Hepatocyte (in vitro differentiated cells): ENCODE measurements around the gene TRIOBP. TPM values are rescaled to one million over a fixed set of nuclear protein-coding genes. Genes with fewer than 3 reads are reported as not detected.

Experiments
- DNase-seq: peaks from one replicate; pipeline ENCODE4 v3.0.0-alpha.2; 2016; ENCODE audit warnings: low spot score
- H2AFZ ChIP-seq: fragments of 200-600 bp; sonication (generic); 2 replicates; pipeline ENCODE4 v1.6.0; 2016; ENCODE audit warnings: antibody characterized with exemption, mild to moderate bottlenecking
- H3K27ac ChIP-seq: fragments of 200-600 bp; sonication (generic); 2 replicates; pipeline ENCODE4 v1.5.1; 2016; ENCODE audit warnings: mild to moderate bottlenecking
- H3K27me3 ChIP-seq: fragments of 200-600 bp; sonication (generic); 2 replicates; pipeline ENCODE4 v1.6.1; 2016
- H3K36me3 ChIP-seq: fragments of 200-600 bp; sonication (generic); replicated peaks from 2 replicates; pipeline ENCODE4 v1.5.1; 2016; ENCODE audit warnings: low read depth; ENCODE audit not compliant: insufficient read depth
- H3K4me1 ChIP-seq: fragments of 200-600 bp; sonication (generic); 2 replicates; pipeline ENCODE4 v1.5.1; 2016; ENCODE audit warnings: mild to moderate bottlenecking, moderate library complexity; ENCODE audit not compliant: insufficient read depth
- H3K4me2 ChIP-seq: fragments of 200-600 bp; sonication (generic); 2 replicates; pipeline ENCODE4 v1.6.0; 2016
- H3K4me3 ChIP-seq: fragments of 200-600 bp; sonication (generic); 2 replicates; pipeline ENCODE4 v1.5.1; 2016; ENCODE audit warnings: mild to moderate bottlenecking
- H3K79me2 ChIP-seq: fragments of 200-600 bp; sonication (generic); 2 replicates; pipeline ENCODE4 v1.6.0; 2017; ENCODE audit warnings: mild to moderate bottlenecking
- H3K9me2 ChIP-seq: fragments of 200-600 bp; sonication (generic); replicated peaks from 2 replicates; pipeline ENCODE4 v1.6.0; 2017; ENCODE audit warnings: mild to moderate bottlenecking; ENCODE audit not compliant: insufficient read depth
- H3K9me3 ChIP-seq: fragments of 200-600 bp; sonication (generic); 2 replicates; pipeline ENCODE4 v1.5.1; 2016; ENCODE audit warnings: low read depth, mild to moderate bottlenecking
- H4K20me1 ChIP-seq: fragments of 200-600 bp; sonication (generic); 2 replicates; pipeline ENCODE4 v1.6.0; 2016; ENCODE audit warnings: mild to moderate bottlenecking; ENCODE audit not compliant: insufficient read depth, poor library complexity, severe bottlenecking
- CTCF ChIP-seq: fragments of 200-600 bp; sonication (generic); IDR thresholded peaks from 2 replicates; pipeline ENCODE4 v1.5.1; 2016; ENCODE audit warnings: antibody characterized with exemption, mild to moderate bottlenecking; ENCODE audit not compliant: poor library complexity
- EZH2 ChIP-seq: fragments of 200-600 bp; sonication (generic); IDR thresholded peaks from 2 replicates; pipeline ENCODE4 v1.6.1; 2016; ENCODE audit warnings: antibody characterized with exemption, mild to moderate bottlenecking, borderline replicate concordance
- EZH2phosphoT487 ChIP-seq: fragments of 200-600 bp; sonication (generic); IDR thresholded peaks from one replicate; pipeline ENCODE4 v1.6.1; 2018; ENCODE audit warnings: antibody characterized with exemption, mild to moderate bottlenecking, low read depth, moderate library complexity; ENCODE audit not compliant: unreplicated experiment, severe bottlenecking
- WGBS: methylation state at CpG from one replicate; pipeline ENCODE4 v1.1.6; 2016; ENCODE audit warnings: low lambda C conversion rate; ENCODE audit errors: missing lambda C conversion rate; 5-methylcytosine and 5-hydroxymethylcytosine counted together
- polyA plus RNA-seq: library from polyadenylated mRNA; unstranded; fragments of >200 nt; fragmentation: Nextera tagmentation; extraction: Ambion mirVana; gene quantifications from 2 replicates; pipeline ENCODE4 v1.2.1, GENCODE V29; 2016
- total RNA-seq: library from RNA; depleted of rRNA; stranded (reverse); fragments of >200 nt; gene quantifications from 2 replicates; pipeline ENCODE4 v1.2.3, GENCODE V29; 2014

The TRIOBP gene
- total and polyA plus RNA-seq, 2 experiments from 2014 or later, result 57.2 to 96.1 TPM

- no peak overlapping the region for H3K4me2 ChIP-seq
- no peak for TF ChIP-seq EZH2
- no peak for TF ChIP-seq EZH2phosphoT487
- no peak for TF ChIP-seq CTCF
- H3K27ac ChIP-seq, result no peak overlapping the region
These were observed 17.2 kb upstream of the TRIOBP start for GRCh38 chr22:37679670-37680069.

GRCh38 chr22:37680191-37680851 is 16.5 kb upstream of the TRIOBP start:
- no peaks in the 10 kb centered on the region for H3K9me3 ChIP-seq
- H3K4me2 ChIP-seq, result no peak overlapping the region
- no peaks in the 10 kb centered on the region for H3K27me3 ChIP-seq
- no peaks in the 10 kb centered on the region for H3K36me3 ChIP-seq
- H3K9me2 ChIP-seq, result no peaks in the 10 kb centered on the region
- H3K4me3 ChIP-seq, result no peak overlapping the region
- no peak for TF ChIP-seq EZH2
- no peak for TF ChIP-seq CTCF
- TF ChIP-seq EZH2phosphoT487, result no peak
- H3K4me1 ChIP-seq, result peaks cover 3% of the 10 kb centered on the region
- H3K27ac ChIP-seq, result no peak overlapping the region
- WGBS, result 87% methylated on average over 7 of the region's 7 CpGs
- peaks cover 9% of the 10 kb centered on the region for H3K79me2 ChIP-seq
- no peak overlapping the region for H2AFZ ChIP-seq
- no peak for DNase-seq
- peaks cover 12% of the 10 kb centered on the region for H4K20me1 ChIP-seq

More at GRCh38 chr22:37679670-37680069, 17.2 kb upstream of the TRIOBP start:
- H3K36me3 ChIP-seq, result no peaks in the 10 kb centered on the region
- H3K27me3 ChIP-seq, result no peaks in the 10 kb centered on the region
- peaks cover 12% of the 10 kb centered on the region for H4K20me1 ChIP-seq
- H3K4me1 ChIP-seq, result peaks cover 5% of the 10 kb centered on the region
- H3K9me2 ChIP-seq, result no peaks in the 10 kb centered on the region
- DNase-seq, result no peak
- no peaks in the 10 kb centered on the region for H3K9me3 ChIP-seq
- H3K4me3 ChIP-seq, result no peak overlapping the region
- H2AFZ ChIP-seq, result no peak overlapping the region
- 91% methylated on average over 8 of the region's 8 CpGs for WGBS
- H3K79me2 ChIP-seq, result peaks cover 9% of the 10 kb centered on the region

GRCh38 chr22:37681001-37681424 is 15.8 kb upstream of the TRIOBP start:
- no peak overlapping the region for H3K4me2 ChIP-seq
- no peak overlapping the region for H2AFZ ChIP-seq
- H4K20me1 ChIP-seq, result peaks cover 12% of the 10 kb centered on the region
- H3K4me3 ChIP-seq, result no peak overlapping the region
- no peaks in the 10 kb centered on the region for H3K9me3 ChIP-seq
- no peak for DNase-seq
- TF ChIP-seq EZH2 (no peak), CTCF (no peak), EZH2phosphoT487 (no peak)
- H3K36me3 ChIP-seq, result no peaks in the 10 kb centered on the region
- peaks cover 4% of the 10 kb centered on the region for H3K4me1 ChIP-seq
- H3K9me2 ChIP-seq, result no peaks in the 10 kb centered on the region
- H3K79me2 ChIP-seq, result peaks cover 4% of the 10 kb centered on the region
- no peaks in the 10 kb centered on the region for H3K27me3 ChIP-seq
- 85% methylated on average over 2 of the region's 2 CpGs for WGBS
- H3K27ac ChIP-seq, result peak overlapping the region; percentile 33
